Left ventricle myocardium superior (tissue), 1 donor: ENCODE results near the gene AHI1. TPM values are rescaled to one million over a fixed set of nuclear protein-coding genes. Genes with fewer than 3 reads are reported as not detected.
A peak's percentile ranks its signal among the peaks of the same experiment; 100 is the strongest.
"Not testable (repeated sequence)": the region's sequence is repeated elsewhere in the genome, so short reads cannot be mapped to it uniquely, and the experiment has no call there.

Experiments used
- ATAC-seq: fragments of 200-7000 bp; cut with Tn5 transposase; one replicate; pipeline ENCODE4 v1.9.1; 2020; ENCODE audit warnings: mild to moderate bottlenecking, moderate library complexity
- DNase-seq: peaks from one replicate; pipeline ENCODE4 v3.0.0-alpha.2; 2020
- intact Hi-C: fragments of 100-400 bp; cut with micrococcal nuclease; formaldehyde crosslinking; loops from one replicate; pipeline ENCODE4 v1.11.0; 2022
- total RNA-seq: library from RNA; stranded (reverse); fragmentation: NEBNext Ultra II Directional; extraction: Animal tissue kit (Norgen Biotek cat#: 25700); gene quantifications from one replicate; pipeline ENCODE4 v1.2.1, GENCODE V29; 2021
- donor health status: DM: no; HTN: yes; CAD: no; lungs with severe emphysema.

AHI1 gene
- total RNA-seq, 1 donor from 2014 or later: 7.9 TPM

GRCh38 chr6:135418040-135418760, 79.3 kb downstream of the AHI1 start:
- ATAC-seq: no peak
- DNase-seq: no peak
- intact Hi-C loops: no loop called here

- ATAC-seq (no peak), DNase-seq (no peak)
- intact Hi-C loops: no loop called here
These were observed 84.8 kb downstream of the AHI1 start for GRCh38 chr6:135412761-135413160.

GRCh38 chr6:135411849-135412248, 85.7 kb downstream of the AHI1 start:
- intact Hi-C loops: no loop called here
- no peak for DNase-seq
- no peak for ATAC-seq

GRCh38 chr6:135411339-135411738, 86.2 kb downstream of the AHI1 start:
- intact Hi-C loops: no loop called here
- no peak for DNase-seq
- ATAC-seq: no peak

GRCh38 chr6:135410856-135411255, 86.7 kb downstream of the AHI1 start:
- DNase-seq: no peak
- no peak for ATAC-seq
- intact Hi-C loops: no loop called here

- ATAC-seq (no peak), DNase-seq (no peak)
- intact Hi-C loops: no loop called here
These were observed 94.0 kb downstream of the AHI1 start for GRCh38 chr6:135403584-135403983.

- ATAC-seq: no peak
- DNase-seq: no peak
- intact Hi-C loops: no loop called here
These were observed 95.2 kb downstream of the AHI1 start for GRCh38 chr6:135402311-135402710.

GRCh38 chr6:135397172-135397952, 100.2 kb downstream of the AHI1 start:
- DNase-seq (no peak), ATAC-seq (no peak)
- intact Hi-C loops: no loop called here

GRCh38 chr6:135395136-135395535, 102.4 kb downstream of the AHI1 start:
- intact Hi-C loops: no loop called here
- DNase-seq (no peak), ATAC-seq (no peak)

GRCh38 chr6:135393289-135393688, 104.3 kb downstream of the AHI1 start:
- ATAC-seq (peak; percentile 87), DNase-seq (no peak)
- intact Hi-C loops: no loop called here

- ATAC-seq: no peak
- DNase-seq: no peak
- intact Hi-C loops: no loop called here
These were observed 107.1 kb downstream of the AHI1 start for GRCh38 chr6:135390458-135390857.

- DNase-seq: no peak
- ATAC-seq: no peak
- intact Hi-C loops: no loop called here
These were observed 112.2 kb downstream of the AHI1 start for GRCh38 chr6:135385299-135385698.

- DNase-seq (no peak), ATAC-seq (no peak)
These were observed 113.8 kb downstream of the AHI1 start for GRCh38 chr6:135383766-135384165.

GRCh38 chr6:135383301-135383700, 114.2 kb downstream of the AHI1 start:
- intact Hi-C loops: no loop called here
- DNase-seq: no peak
- ATAC-seq: no peak

More at GRCh38 chr6:135383766-135384165, 113.8 kb downstream of the AHI1 start:
- intact Hi-C loops: no loop called here

GRCh38 chr6:135382182-135382628, 115.3 kb downstream of the AHI1 start:
- no peak for DNase-seq
- intact Hi-C loops: no loop called here
- no peak for ATAC-seq

GRCh38 chr6:135380793-135381192, 116.7 kb downstream of the AHI1 start:
- intact Hi-C loops: no loop called here
- DNase-seq (no peak), ATAC-seq (no peak)

GRCh38 chr6:135379647-135380046, 117.9 kb downstream of the AHI1 start:
- intact Hi-C loops: no loop called here
- ATAC-seq: no peak

GRCh38 chr6:135372758-135373157, 124.8 kb downstream of the AHI1 start:
- no peak for ATAC-seq
- intact Hi-C loops: no loop called here
- no peak for DNase-seq

More at GRCh38 chr6:135379647-135380046, 117.9 kb downstream of the AHI1 start:
- no peak for DNase-seq

GRCh38 chr6:135363622-135364021, 133.9 kb downstream of the AHI1 start:
- intact Hi-C loops, ATAC-seq, DNase-seq: not testable (repeated sequence)

GRCh38 chr6:135362124-135362523, 135.4 kb downstream of the AHI1 start:
- DNase-seq: no peak
- intact Hi-C loops: no loop called here
- ATAC-seq: no peak

GRCh38 chr6:135360222-135360621, 137.3 kb downstream of the AHI1 start:
- DNase-seq (no peak), ATAC-seq (no peak)
- intact Hi-C loops: no loop called here
